ENCODE data around the gene BHLHE40.
A peak's percentile ranks its signal among the peaks of the same experiment; 100 is the strongest.

Gene BHLHE40

DNA sequence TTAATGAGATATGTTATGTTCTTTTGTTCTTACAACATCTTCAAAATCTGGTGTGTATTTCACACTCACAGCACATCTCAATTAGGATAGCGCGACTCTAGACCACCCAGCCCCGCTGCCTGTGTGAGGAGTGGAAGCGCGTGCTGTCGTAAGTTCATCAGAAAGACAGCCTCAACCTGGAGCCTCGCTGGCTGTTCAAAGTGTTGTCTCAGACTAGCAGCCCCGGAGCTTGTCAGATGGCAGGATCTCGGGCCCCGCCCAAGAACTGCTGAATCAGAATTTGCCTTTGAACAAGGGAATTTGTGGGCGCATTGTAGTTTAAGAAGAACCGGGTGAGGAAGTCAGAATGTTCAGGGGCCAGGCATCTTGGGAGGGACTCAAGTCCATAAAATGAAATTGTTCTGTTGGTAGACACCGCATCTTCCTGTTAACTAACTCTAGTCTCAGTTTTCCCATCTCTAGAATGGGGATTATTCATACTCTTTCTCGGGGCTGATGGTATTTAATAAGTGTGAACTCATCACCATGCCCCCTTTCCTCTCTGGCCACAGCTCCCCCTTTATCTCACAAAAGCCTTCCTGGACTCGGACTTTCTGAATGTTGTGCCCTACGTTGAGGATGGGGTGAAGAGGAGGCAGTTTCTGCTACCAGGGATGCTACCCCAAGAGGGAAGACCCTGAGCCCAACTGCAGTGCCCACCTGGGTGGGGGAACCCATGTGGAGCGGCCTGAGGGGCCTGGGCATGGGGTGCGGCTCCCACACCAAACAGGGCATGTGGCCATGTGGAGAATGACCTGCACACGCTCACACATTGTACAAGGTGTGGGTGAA is 40.4 kb downstream of the BHLHE40 start:
- peak; percentile 43 to 75 for DNase-seq (ENCODE audit: low read depth in 2 of 2)

DNA sequence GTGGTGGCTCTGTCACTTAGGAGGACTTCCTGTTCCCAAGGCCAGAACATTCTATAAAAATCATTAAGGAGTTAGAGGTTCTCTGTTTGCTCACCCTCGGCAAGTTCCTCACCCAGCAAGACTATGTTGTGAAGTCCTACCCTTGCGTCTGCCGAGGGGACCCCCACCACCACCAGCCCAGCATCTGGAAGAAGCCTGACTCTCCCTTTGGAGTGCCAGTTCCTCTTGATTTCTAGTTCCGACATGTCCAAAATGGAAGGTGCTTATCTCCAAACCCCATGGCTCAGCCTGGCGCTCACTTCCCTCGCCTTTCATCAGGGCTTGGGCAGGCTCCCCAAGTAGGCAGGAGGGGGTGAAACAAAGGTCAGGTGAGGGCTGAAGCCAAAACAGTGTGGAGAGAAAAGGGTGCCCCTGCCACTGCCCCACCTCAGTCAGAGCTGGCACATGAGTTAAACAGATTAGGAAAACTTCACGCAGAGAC is 41.0 kb downstream of the BHLHE40 start:
- no peak for DNase-seq (ENCODE audit: low read depth in 2 of 2)

- no peak for DNase-seq (ENCODE audit: low read depth in 2 of 2)
Measured at GRCh38 chr3:5021116-5022092, 42.2 kb downstream of the BHLHE40 start.

- DNase-seq (ENCODE audit: low read depth in 2 of 2): no peak
Measured at GRCh38 chr3:5022187-5022965, 43.1 kb downstream of the BHLHE40 start.

- no peak for DNase-seq (ENCODE audit: low read depth in 2 of 2)
Measured at GRCh38 chr3:5022966-5023776, 43.9 kb downstream of the BHLHE40 start.

DNA sequence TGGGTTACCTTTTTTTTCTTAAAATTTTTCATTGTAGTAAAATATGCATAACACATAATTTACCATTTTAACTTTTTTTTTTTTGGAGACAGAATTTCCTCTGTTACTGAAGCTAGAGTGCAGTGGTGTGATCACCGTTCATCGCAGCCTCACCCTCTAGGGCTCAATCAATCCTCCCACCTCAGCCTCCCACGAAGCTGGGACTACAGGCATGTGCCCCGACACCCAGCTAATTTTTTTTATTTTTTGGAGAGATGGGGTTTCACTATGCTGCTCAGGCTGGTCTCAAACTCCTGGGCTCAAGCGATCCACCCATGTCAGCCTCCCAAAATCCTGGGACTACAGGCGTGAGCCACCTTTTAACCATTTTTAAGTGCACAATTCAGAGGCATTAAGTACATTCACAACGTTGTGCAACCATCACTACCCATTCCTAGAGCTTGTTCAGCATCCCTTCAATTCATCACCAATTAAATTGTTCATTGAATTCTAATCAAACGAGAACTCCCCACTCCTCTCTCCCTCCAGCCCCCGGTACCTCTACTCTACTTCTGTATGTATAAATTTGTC is 44.6 kb downstream of the BHLHE40 start:
- DNase-seq (ENCODE audit: low read depth in 2 of 2): no peak

GRCh38 chr3:5026046-5026362 is 46.8 kb downstream of the BHLHE40 start:
- DNase-seq (ENCODE audit: low read depth in 2 of 2): no peak

- DNase-seq (ENCODE audit: low read depth in 2 of 2): no peak
Measured at GRCh38 chr3:5029715-5030114, 50.5 kb downstream of the BHLHE40 start.

DNA sequence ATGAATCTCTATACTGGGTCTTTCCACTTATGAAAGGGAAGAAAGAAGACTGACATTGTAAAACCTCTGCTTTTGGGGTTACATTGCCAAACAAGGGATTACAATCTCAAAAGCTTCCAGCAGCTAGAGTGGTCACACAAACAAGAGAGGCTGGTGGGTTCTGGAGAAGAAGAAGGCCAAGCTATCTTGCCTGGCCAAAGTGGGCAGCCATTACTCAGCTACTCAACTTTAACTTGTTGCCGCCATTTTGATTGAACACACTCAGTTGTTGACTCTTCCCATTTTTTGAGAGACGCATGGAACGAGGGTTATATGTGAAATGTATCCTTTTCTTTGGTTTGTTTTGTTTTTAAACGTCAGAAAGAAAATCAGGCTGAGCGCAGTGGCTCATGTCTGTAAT is 50.9 kb downstream of the BHLHE40 start:
- DNase-seq (ENCODE audit: low read depth in 2 of 2): no peak

- no peak for DNase-seq (ENCODE audit: low read depth in 2 of 2)
Measured at GRCh38 chr3:5032844-5033243, 53.6 kb downstream of the BHLHE40 start.

Data from activated CD8-positive, alpha-beta memory T cell treated with anti-CD3 and anti-CD28 coated beads for 4 hours (primary cell).